Measurements from ENCODE around the gene TSHR.

DNA sequence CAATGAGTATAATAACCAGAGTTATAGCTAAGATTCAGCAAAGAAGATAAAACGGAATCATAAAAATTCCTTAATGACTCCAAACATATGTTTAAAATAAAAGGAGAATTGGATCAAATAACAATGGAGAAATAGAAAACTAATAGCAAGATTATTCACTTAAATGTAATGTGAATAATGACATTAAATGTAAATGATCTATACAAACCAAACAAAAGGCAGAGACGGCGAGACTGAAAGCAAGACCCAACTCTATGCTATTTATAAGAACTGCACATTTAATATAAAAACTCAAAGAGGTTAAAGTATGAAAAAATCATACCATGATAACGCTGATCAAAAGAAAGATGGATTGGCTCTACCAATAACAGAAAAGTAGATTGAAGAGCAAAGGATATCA, 3.9 kb upstream of the TSHR start:
- TF ChIP-seq, protein P1, sequence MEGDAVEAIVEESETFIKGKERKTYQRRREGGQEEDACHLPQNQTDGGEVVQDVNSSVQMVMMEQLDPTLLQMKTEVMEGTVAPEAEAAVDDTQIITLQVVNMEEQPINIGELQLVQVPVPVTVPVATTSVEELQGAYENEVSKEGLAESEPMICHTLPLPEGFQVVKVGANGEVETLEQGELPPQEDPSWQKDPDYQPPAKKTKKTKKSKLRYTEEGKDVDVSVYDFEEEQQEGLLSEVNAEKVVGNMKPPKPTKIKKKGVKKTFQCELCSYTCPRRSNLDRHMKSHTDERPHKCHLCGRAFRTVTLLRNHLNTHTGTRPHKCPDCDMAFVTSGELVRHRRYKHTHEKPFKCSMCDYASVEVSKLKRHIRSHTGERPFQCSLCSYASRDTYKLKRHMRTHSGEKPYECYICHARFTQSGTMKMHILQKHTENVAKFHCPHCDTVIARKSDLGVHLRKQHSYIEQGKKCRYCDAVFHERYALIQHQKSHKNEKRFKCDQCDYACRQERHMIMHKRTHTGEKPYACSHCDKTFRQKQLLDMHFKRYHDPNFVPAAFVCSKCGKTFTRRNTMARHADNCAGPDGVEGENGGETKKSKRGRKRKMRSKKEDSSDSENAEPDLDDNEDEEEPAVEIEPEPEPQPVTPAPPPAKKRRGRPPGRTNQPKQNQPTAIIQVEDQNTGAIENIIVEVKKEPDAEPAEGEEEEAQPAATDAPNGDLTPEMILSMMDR (IDR thresholded peaks at IDR 0.05), result no peak
- TF ChIP-seq POLR2A (IDR thresholded peaks at IDR 0.05) (no peak), EP300 (IDR thresholded peaks at IDR 0.05) (no peak)

Measured in suprapubic skin (tissue), 3 donors.